RWPE2 (cell line): Measurements from ENCODE around the gene TBC1D1.

Experiments
- ATAC-seq: fragments of 200-7000 bp; cut with Tn5 transposase; 3 replicates; pipeline ENCODE4 v1.9.1; 2021; ENCODE audit warnings: low read depth
- DNase-seq: peaks from one replicate; pipeline ENCODE4 v3.0.0-alpha.2; 2020; ENCODE audit warnings: low spot score
- H3K27ac ChIP-seq: fragments of 450-650 bp; 2 replicates; pipeline ENCODE4 v1.5.1; 2017; ENCODE audit warnings: mild to moderate bottlenecking; ENCODE audit not compliant: poor library complexity, severe bottlenecking
- H3K27me3 ChIP-seq: fragments of 250-450 bp; sonication (Bioruptor Pico); 2 replicates; pipeline ENCODE4 v1.5.1; 2021; ENCODE audit warnings: mild to moderate bottlenecking, moderate library complexity; ENCODE audit not compliant: insufficient read depth, poor library complexity, severe bottlenecking
- H3K36me3 ChIP-seq: fragments of 250-450 bp; sonication (Bioruptor Pico); 2 replicates; pipeline ENCODE4 v1.5.1; 2020; ENCODE audit warnings: low read depth, mild to moderate bottlenecking, moderate library complexity
- H3K4me1 ChIP-seq: fragments of 250-450 bp; sonication (Bioruptor Pico); 2 replicates; pipeline ENCODE4 v1.5.1; 2021; ENCODE audit warnings: mild to moderate bottlenecking, moderate library complexity; ENCODE audit not compliant: insufficient read depth, poor library complexity, severe bottlenecking
- H3K4me3 ChIP-seq: fragments of 250-450 bp; sonication (Bioruptor Pico); 2 replicates; pipeline ENCODE4 v1.5.1; 2021; ENCODE audit warnings: mild to moderate bottlenecking, moderate library complexity; ENCODE audit not compliant: severe bottlenecking
- H3K9me3 ChIP-seq: fragments of 250-450 bp; sonication (Bioruptor Pico); 2 replicates; pipeline ENCODE4 v1.5.1; 2021; ENCODE audit warnings: mild to moderate bottlenecking, moderate library complexity; ENCODE audit not compliant: severe bottlenecking
- CTCF ChIP-seq: fragments of 450-650 bp; IDR thresholded peaks from one replicate; pipeline ENCODE4 v1.5.1; 2017; ENCODE audit warnings: mild to moderate bottlenecking, moderate library complexity; ENCODE audit not compliant: poor library complexity, severe bottlenecking

Gene TBC1D1

GRCh38 chr4:37852376-37852775, 38.5 kb upstream of the TBC1D1 start:
- DNase-seq (no peak), ATAC-seq (no peak)
- no peak for TF ChIP-seq CTCF
- Histone ChIP-seq H3K9me3 (no peaks in the 10 kb centered on the region), H3K27ac (no peak overlapping the region), H3K36me3 (peaks cover 80% of the 10 kb centered on the region), H3K27me3 (no peaks in the 10 kb centered on the region), H3K4me1 (no peaks in the 10 kb centered on the region), H3K4me3 (no peak overlapping the region)

- Histone ChIP-seq H3K36me3 (peaks cover 86% of the 10 kb centered on the region), H3K27me3 (no peaks in the 10 kb centered on the region), H3K4me3 (no peak overlapping the region), H3K4me1 (no peaks in the 10 kb centered on the region), H3K27ac (no peak overlapping the region), H3K9me3 (no peaks in the 10 kb centered on the region)
- ATAC-seq = no peak
- DNase-seq = no peak
- no peak for TF ChIP-seq CTCF
These were observed 32.8 kb upstream of the TBC1D1 start for GRCh38 chr4:37858112-37858511.

GRCh38 chr4:37858872-37859271, 32.0 kb upstream of the TBC1D1 start:
- H3K36me3 ChIP-seq = peaks cover 85% of the 10 kb centered on the region
- H3K4me1 ChIP-seq = no peaks in the 10 kb centered on the region
- H3K27me3 ChIP-seq = no peaks in the 10 kb centered on the region
- no peak overlapping the region for H3K4me3 ChIP-seq
- no peaks in the 10 kb centered on the region for H3K9me3 ChIP-seq
- ATAC-seq = no peak
- no peak for TF ChIP-seq CTCF
- H3K27ac ChIP-seq = no peak overlapping the region
- no peak for DNase-seq

- ATAC-seq = no peak
- Histone ChIP-seq H3K27ac (no peak overlapping the region), H3K4me3 (no peak overlapping the region), H3K9me3 (no peaks in the 10 kb centered on the region), H3K4me1 (no peaks in the 10 kb centered on the region), H3K36me3 (peaks cover 74% of the 10 kb centered on the region), H3K27me3 (no peaks in the 10 kb centered on the region)
- DNase-seq = no peak
- TF ChIP-seq CTCF = no peak
These were observed 30.6 kb upstream of the TBC1D1 start for GRCh38 chr4:37860266-37860665.

GRCh38 chr4:37862961-37863360, 27.9 kb upstream of the TBC1D1 start:
- H3K36me3 ChIP-seq = peaks cover 47% of the 10 kb centered on the region
- ATAC-seq (no peak), DNase-seq (no peak)
- H3K27me3 ChIP-seq = no peaks in the 10 kb centered on the region
- H3K4me3 ChIP-seq = no peak overlapping the region
- H3K4me1 ChIP-seq = no peaks in the 10 kb centered on the region
- H3K27ac ChIP-seq = no peak overlapping the region
- H3K9me3 ChIP-seq = no peaks in the 10 kb centered on the region
- TF ChIP-seq CTCF = no peak
